ENCODE results near the gene CCNY. TPM values are rescaled to one million over a fixed set of nuclear protein-coding genes. Genes with fewer than 3 reads are reported as not detected.

CCNY gene
- total RNA-seq, 2 donors from 2014 or later, result 60.5 to 65.9 TPM

- Mint-ChIP-seq H3K27me3 (ENCODE audit: insufficient read depth) (no peaks in the 10 kb centered on the region), H3K27ac (no peak overlapping the region), H3K4me3 (no peak overlapping the region), H3K36me3 (ENCODE audit: low read depth) (peaks cover 26% of the 10 kb centered on the region), H3K9me3 (peaks cover 33% of the 10 kb centered on the region), H3K4me1 (no peaks in the 10 kb centered on the region)
- no peaks in the 10 kb centered on the region for H3K36me3 ChIP-seq (ENCODE audit: control insufficient read depth, insufficient read depth, low read length)
- no peak overlapping the region for H3K9ac ChIP-seq (ENCODE audit: extremely low read depth, low read length, poor library complexity, severe bottlenecking)
- H3K4me3 ChIP-seq (ENCODE audit: low read length), result no peak overlapping the region
- H3K27ac ChIP-seq (ENCODE audit: low read depth, low read length), result no peak overlapping the region
- TF ChIP-seq CTCF (conservative IDR thresholded peaks at IDR 0.05), result no peak
- H3K27me3 ChIP-seq (ENCODE audit: control insufficient read depth, insufficient read depth, low read length, poor library complexity, severe bottlenecking), result no peaks in the 10 kb centered on the region
- peaks cover 27% of the 10 kb centered on the region for H3K4me1 ChIP-seq (ENCODE audit: control insufficient read depth, insufficient read depth, low read length)
- peaks cover 30% of the 10 kb centered on the region for H3K9me3 ChIP-seq (ENCODE audit: control insufficient read depth, low read length)
- no peak for DNase-seq
- 99 to 100% methylated on average over 1 to 2 of the region's 2 CpGs for WGBS, 2 experiments (ENCODE audit: insufficient coverage in 1 of 2, insufficient read length in 1 of 2)
Observed at GRCh38 chr10:35409094-35409582, 72.8 kb downstream of the CCNY start.

GRCh38 chr10:35409808-35410207 is 73.5 kb downstream of the CCNY start:
- Histone ChIP-seq H3K27ac (ENCODE audit: low read depth, low read length) (no peak overlapping the region), H3K4me1 (ENCODE audit: control insufficient read depth, insufficient read depth, low read length) (peaks cover 30% of the 10 kb centered on the region), H3K36me3 (ENCODE audit: control insufficient read depth, insufficient read depth, low read length) (no peaks in the 10 kb centered on the region), H3K27me3 (ENCODE audit: control insufficient read depth, insufficient read depth, low read length, poor library complexity, severe bottlenecking) (no peaks in the 10 kb centered on the region), H3K9ac (ENCODE audit: extremely low read depth, low read length, poor library complexity, severe bottlenecking) (no peak overlapping the region), H3K9me3 (ENCODE audit: control insufficient read depth, low read length) (peaks cover 26% of the 10 kb centered on the region), H3K4me3 (ENCODE audit: low read length) (no peak overlapping the region)
- DNase-seq, result no peak
- H3K4me3 Mint-ChIP-seq, result no peak overlapping the region
- no peaks in the 10 kb centered on the region for H3K27me3 Mint-ChIP-seq (ENCODE audit: insufficient read depth)
- no peak overlapping the region for H3K27ac Mint-ChIP-seq
- H3K36me3 Mint-ChIP-seq (ENCODE audit: low read depth), result peaks cover 26% of the 10 kb centered on the region
- TF ChIP-seq CTCF (conservative IDR thresholded peaks at IDR 0.05), result no peak
- 96 to 100% methylated on average over 1 of the region's 1 CpG for WGBS, 2 experiments (ENCODE audit: insufficient coverage in 1 of 2, insufficient read length in 1 of 2)
- no peaks in the 10 kb centered on the region for H3K4me1 Mint-ChIP-seq
- peaks cover 33% of the 10 kb centered on the region for H3K9me3 Mint-ChIP-seq

GRCh38 chr10:35412003-35412723 is 75.9 kb downstream of the CCNY start:
- Mint-ChIP-seq H3K4me3 (no peak overlapping the region), H3K36me3 (ENCODE audit: low read depth) (peaks cover 18% of the 10 kb centered on the region), H3K9me3 (peaks cover 20% of the 10 kb centered on the region), H3K27me3 (ENCODE audit: insufficient read depth) (no peaks in the 10 kb centered on the region), H3K27ac (no peak overlapping the region), H3K4me1 (peaks cover 16% of the 10 kb centered on the region)
- H3K36me3 ChIP-seq (ENCODE audit: control insufficient read depth, insufficient read depth, low read length), result no peaks in the 10 kb centered on the region
- no peak for TF ChIP-seq CTCF (conservative IDR thresholded peaks at IDR 0.05)
- peaks cover 20% of the 10 kb centered on the region for H3K9me3 ChIP-seq (ENCODE audit: control insufficient read depth, low read length)
- H3K27ac ChIP-seq (ENCODE audit: low read depth, low read length), result no peak overlapping the region
- H3K4me1 ChIP-seq (ENCODE audit: control insufficient read depth, insufficient read depth, low read length), result peaks cover 33% of the 10 kb centered on the region
- no peak overlapping the region for H3K9ac ChIP-seq (ENCODE audit: extremely low read depth, low read length, poor library complexity, severe bottlenecking)
- no peak for DNase-seq
- H3K4me3 ChIP-seq (ENCODE audit: low read length), result peak overlapping the region; percentile 12
- no peaks in the 10 kb centered on the region for H3K27me3 ChIP-seq (ENCODE audit: control insufficient read depth, insufficient read depth, low read length, poor library complexity, severe bottlenecking)
- WGBS, 2 experiments (ENCODE audit: insufficient coverage in 1 of 2, insufficient read length in 1 of 2), result 83 to 92% methylated on average over 1 to 3 of the region's 4 CpGs
